Measurements from ENCODE around the gene ART5.
"Not testable (repeated sequence)": the region's sequence is repeated elsewhere in the genome, so short reads cannot be mapped to it uniquely, and the experiment has no call there.

DNA sequence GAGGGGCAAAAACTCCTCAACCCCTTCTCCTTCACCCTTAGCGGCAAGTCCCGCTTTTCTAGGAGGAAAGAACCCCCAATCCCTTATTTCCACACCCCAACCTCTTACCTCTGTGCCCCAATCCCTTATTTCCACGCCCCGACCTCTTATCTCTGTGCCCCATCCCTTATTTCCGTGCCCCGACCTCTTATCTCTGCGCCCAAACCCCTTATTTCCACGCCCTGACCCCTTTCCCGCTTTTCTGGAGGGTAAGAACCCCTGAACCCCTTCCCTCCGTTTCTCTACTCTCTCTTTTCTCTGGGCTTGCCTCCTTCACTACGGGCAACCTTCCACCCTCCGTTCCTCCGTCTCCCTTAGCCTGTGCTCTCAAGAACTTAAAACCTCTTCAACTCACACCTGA, 7.1 kb upstream of the ART5 start:
- TF ChIP-seq CTCF (conservative IDR thresholded peaks at IDR 0.05; ENCODE audit: low read depth in 2 of 2); REST (IDR thresholded peaks at IDR 0.05; ENCODE audit: unreplicated experiment); POLR2AphosphoS5 (IDR thresholded peaks at IDR 0.05; ENCODE audit: low read depth); ZNF331 (CRISPR knock-in tag; IDR thresholded peaks at IDR 0.05; ENCODE audit: low read depth); EZH2phosphoT487 (IDR thresholded peaks at IDR 0.05; ENCODE audit: unreplicated experiment); EZH2 (IDR thresholded peaks at IDR 0.05; ENCODE audit: low read depth, unreplicated experiment); JUNB (IDR thresholded peaks at IDR 0.05; ENCODE audit: unreplicated experiment): not testable (repeated sequence)

Data from GM23338 (cell line).